Thyroid gland (tissue), 4 donors: ENCODE data around the gene SMLR1.
"Not testable (repeated sequence)": the region's sequence is repeated elsewhere in the genome, so short reads cannot be mapped to it uniquely, and the experiment has no call there.

Experiments used
- CTCF ChIP-seq, 6 experiments: fragments of 200-600 bp in 3 of 6; fragments of 450-650 bp in 3 of 6; sonication (generic) in 3 of 6; IDR thresholded peaks; one replicate each; pipeline ENCODE4 v1.5.1; 2016 to 2019; ENCODE audit warnings: antibody characterized with exemption in 6 of 6, mild to moderate bottlenecking in 2 of 6, inconsistent platforms in 1 of 6, moderate library complexity in 1 of 6
- POLR2A ChIP-seq, 2 donors: fragments of 450-650 bp; IDR thresholded peaks; one replicate each; pipeline ENCODE4 v1.6.1; 2017; ENCODE audit warnings: antibody characterized with exemption in 2 of 2, mild to moderate bottlenecking in 2 of 2, moderate library complexity in 1 of 2

GRCh38 chr6:130801368-130801767 lies 25.8 kb upstream of the SMLR1 start:
- TF ChIP-seq CTCF, POLR2A (IDR thresholded peaks at IDR 0.05): not testable (repeated sequence)
